ENCODE results near the gene POLG. TPM values are rescaled to one million over a fixed set of nuclear protein-coding genes. Genes with fewer than 3 reads are reported as not detected.

Gene POLG
- total and polyA plus RNA-seq, 2 of the 4 experiments (the other 2 are of a cell fraction) = 19.9 to 30.6 TPM

DNA sequence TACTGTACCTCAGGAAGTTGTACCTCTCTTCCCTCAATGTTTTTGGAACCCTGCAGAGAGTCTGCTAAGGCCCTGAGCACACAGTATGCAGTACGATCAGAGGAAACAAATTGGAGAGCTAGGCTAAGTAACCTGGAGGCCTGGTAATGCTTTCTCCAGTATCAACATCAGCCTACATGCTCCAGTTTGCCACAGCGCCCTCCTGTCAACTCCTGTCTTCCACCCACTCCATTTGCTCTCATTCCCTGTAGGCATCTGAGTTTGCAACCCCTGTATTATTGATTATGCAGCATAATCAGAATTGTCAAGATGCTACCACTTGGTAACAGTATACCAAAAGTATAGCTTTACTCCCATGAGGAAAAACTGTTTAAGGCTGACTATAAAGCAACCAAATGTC is 14.4 kb downstream of the POLG start:
- H4K5ac ChIP-seq (ENCODE audit: low read depth, low read length) = no peak overlapping the region
- no peak overlapping the region for H2BK120ac ChIP-seq (ENCODE audit: low read depth, low read length)
- no peak overlapping the region for H2BK15ac ChIP-seq (ENCODE audit: low read depth, low read length)
- in situ Hi-C loops (cut with MboI; ENCODE audit: low sequenced_read_pairs) (no loop called here), dilution Hi-C loops (cut with HindIII; ENCODE audit: low sequenced_read_pairs, unreplicated experiment) (no loop called here), intact Hi-C loops (cut with micrococcal nuclease) (no loop called here)
- ChIA-PET POLR2A (ENCODE audit: unreplicated experiment) (no interaction called here), CTCF (interaction anchor here (0.5 kb wide), 1 partner anchor 262 kb away, joined by 3 read pairs; no protein-coding TSS in a partner anchor)
- no peak overlapping the region for H2BK5ac ChIP-seq (ENCODE audit: low read depth, low read length, poor library complexity, severe bottlenecking)
- H3K9ac ChIP-seq (ENCODE audit: low read depth, low read length) = no peak overlapping the region
- 100% methylated on average over 1 of the region's 2 CpGs; no CpG with 5 or more reads in 1 of the 2 experiments for WGBS, 2 experiments (ENCODE audit: extremely low coverage in 2 of 2, insufficient read length in 1 of 2)
- H4K91ac ChIP-seq (ENCODE audit: insufficient read depth, low read depth, low read length) = no peak overlapping the region
- no peak overlapping the region for H3K14ac ChIP-seq (replicated peaks; ENCODE audit: low read depth, low read length)
- no peak for DNase-seq
- H2BK20ac ChIP-seq (ENCODE audit: low read depth, low read length) = no peak overlapping the region
- H3K36me3 ChIP-seq (ENCODE audit: control insufficient read depth, insufficient read depth, low read length) = peaks cover 89% of the 10 kb centered on the region
- no peak overlapping the region for H3K4me2 ChIP-seq (ENCODE audit: low read depth, low read length)
- H3K4me3 ChIP-seq (ENCODE audit: insufficient read depth, low read depth, low read length) = no peak overlapping the region
- H3K9me3 ChIP-seq (ENCODE audit: control insufficient read depth, insufficient read depth, low read length) = no peaks in the 10 kb centered on the region
- H3K27ac ChIP-seq (ENCODE audit: insufficient read depth, low read length) = no peak overlapping the region
- no peaks in the 10 kb centered on the region for H3K4me1 ChIP-seq (ENCODE audit: control insufficient read depth, insufficient read depth, low read length)
- no peak overlapping the region for H2AK9ac ChIP-seq (replicated peaks; ENCODE audit: low read depth, low read length, poor library complexity)
- no peak overlapping the region for H2AFZ ChIP-seq (replicated peaks; ENCODE audit: low read length, poor library complexity)
- no peak overlapping the region for H3K4ac ChIP-seq (ENCODE audit: low read depth, low read length)
- peaks cover 26 to 58% of the 10 kb centered on the region in 2 experiments for H3K79me1 ChIP-seq (ENCODE audit: low read depth in 1 of 2, low read length in 2 of 2)
- peaks cover 36% of the 10 kb centered on the region for H4K20me1 ChIP-seq (ENCODE audit: insufficient read depth, low read length)
- H3K56ac ChIP-seq (ENCODE audit: extremely low read depth, insufficient read depth, low read length) = no peak overlapping the region
- no peak overlapping the region for H2AK5ac ChIP-seq (ENCODE audit: low read depth, low read length)
- TF ChIP-seq MAZ (IDR thresholded peaks at IDR 0.05; ENCODE audit: borderline replicate concordance, low read depth, low read length) (no peak), MAFK (IDR thresholded peaks at IDR 0.05; ENCODE audit: low read depth, low read length) (peak; percentile 57)
- no peak for ATAC-seq (ENCODE audit: low read depth)
- H3K18ac ChIP-seq (ENCODE audit: low read depth, low read length) = no peak overlapping the region
- no peak overlapping the region for H4K8ac ChIP-seq (ENCODE audit: low read depth in 2 of 2, low read length in 2 of 2)
- H3K27me3 ChIP-seq (ENCODE audit: control insufficient read depth, insufficient read depth, low read length) = no peaks in the 10 kb centered on the region
- H3K23ac ChIP-seq (ENCODE audit: low read depth, low read length) = no peak overlapping the region
- peaks cover 7% of the 10 kb centered on the region for H3K9me1 ChIP-seq (ENCODE audit: insufficient read depth, low read length)
- BruUV-seq (replicated peaks) = no TSS peak

Data from IMR-90 (cell line).